Activated CD4-positive, alpha-beta T cell treated with anti-CD3 and anti-CD28 coated beads, Interleukin-2, amount 50 U/mL, for 48 hours (primary cell): ENCODE data around the gene PCBD2.
"Not testable (repeated sequence)": the region's sequence is repeated elsewhere in the genome, so short reads cannot be mapped to it uniquely, and the experiment has no call there.

Experiments used
- DNase-seq, 2 experiments: peaks; one replicate each; pipeline ENCODE4 v3.0.0-alpha.2; 2020

PCBD2 gene

DNA sequence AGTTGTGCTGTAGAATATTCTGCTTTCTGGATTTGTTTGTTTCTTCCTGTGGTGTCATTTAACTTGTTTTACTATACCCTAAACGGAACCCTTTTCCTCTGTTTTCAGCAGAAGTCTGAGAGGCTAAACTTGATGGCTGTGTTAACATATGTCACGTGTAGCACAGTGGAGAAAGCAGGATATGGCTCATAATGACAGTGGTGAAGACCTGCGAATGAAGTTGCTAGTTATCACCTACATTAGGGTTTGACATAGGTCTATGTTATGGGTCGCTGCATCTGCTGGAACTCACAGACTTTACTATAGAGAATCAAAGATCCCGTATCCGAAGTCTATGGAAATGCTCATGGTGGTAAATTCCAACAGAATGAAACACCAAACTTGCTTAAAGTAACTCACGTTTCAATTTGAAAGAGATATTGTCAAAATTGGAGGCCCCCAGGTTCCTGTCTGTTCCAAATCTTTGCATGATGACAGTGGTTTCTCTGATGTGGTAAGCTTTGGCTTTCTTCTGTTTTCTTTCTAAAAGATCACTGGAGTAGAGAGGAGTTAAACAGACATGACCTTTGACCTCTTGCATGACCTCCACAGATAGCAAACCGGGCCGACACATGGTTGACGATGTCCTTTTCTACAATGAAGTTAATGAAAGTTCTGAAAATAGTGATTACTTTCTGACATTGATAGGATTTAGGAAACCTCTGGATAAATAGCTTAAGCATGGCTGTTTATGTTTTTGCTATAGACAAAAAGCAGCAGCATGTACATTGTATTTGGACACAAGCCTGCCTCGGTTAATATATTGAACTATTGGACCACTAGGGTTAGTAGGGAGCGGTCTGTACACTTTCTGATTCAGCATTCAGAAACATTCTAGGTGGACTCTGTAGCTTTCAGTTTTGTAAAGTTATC is 59.7 kb downstream of the PCBD2 start:
- DNase-seq: no peak

DNA sequence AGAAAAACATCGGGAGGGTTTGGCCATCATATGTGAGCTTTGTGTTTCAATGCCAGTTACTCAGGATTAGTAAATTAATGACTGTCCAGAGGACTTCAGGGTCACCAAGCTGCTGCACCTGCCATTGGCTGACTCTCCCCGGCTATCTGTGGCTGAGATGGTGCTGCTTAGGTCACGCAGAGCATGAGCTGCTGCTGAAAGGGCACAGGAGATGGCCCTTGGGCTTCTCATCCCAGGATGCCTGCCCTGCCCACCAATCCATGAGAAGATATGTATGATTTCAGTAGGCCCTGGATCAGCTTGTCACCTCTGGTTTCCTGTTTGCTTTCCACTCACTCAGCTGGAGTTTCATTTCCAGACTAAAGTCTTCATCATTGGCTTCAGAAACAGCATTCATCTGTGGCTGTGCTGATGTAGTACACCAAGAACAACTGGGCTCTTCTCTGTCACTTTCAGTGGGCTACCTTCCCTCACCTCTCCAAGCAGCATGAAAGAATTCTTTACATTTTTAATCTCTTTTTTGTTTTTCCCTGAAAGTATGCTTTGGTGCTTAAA is 60.4 kb downstream of the PCBD2 start:
- DNase-seq: peak; percentile 5 to 11

DNA sequence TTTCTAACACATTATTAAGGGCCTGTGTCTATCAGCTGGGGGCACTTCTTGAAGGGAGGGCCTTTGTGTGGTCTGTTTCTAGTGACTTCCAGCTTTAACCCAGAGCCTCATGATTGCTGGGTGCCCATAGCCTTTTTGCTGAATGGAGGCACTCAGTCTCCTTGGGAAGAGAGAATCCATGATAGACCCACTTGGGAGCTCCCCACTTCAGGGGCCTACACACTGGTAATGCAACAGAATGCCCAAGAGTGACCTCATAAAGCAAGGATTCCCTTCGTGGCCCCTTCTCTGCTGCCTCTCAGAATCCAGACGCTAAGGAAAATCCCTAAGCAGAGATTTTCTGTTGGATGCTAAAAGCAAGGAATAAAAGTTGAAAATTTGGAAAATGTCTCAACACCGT is 62.7 kb downstream of the PCBD2 start, which contains the start of gene CATSPER3:
CATSPER3 (plus strand) TSS at position 301 of the 400 bp plus-strand sequence; CDS start at position 386, 85 bp downstream.
- no peak for DNase-seq

DNA sequence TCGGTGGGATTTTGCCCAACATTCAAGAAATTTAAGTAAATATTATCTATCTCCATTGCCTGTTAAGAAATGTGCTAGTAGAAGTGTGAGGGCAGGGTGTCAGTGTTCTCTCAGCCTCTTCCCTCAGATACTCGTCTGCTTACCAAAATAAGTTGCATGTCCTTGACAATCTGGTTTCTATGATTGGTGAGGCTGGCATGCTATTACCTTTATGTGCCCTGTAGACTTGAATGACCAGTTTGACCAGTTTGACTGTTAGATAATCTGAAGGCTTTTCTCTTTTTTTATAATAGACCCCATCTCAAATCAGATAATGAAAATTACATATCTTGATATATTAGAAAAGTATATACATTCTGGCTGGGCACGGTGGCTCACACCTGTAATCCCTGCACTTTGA is 63.1 kb downstream of the PCBD2 start:
- DNase-seq: no peak

DNA sequence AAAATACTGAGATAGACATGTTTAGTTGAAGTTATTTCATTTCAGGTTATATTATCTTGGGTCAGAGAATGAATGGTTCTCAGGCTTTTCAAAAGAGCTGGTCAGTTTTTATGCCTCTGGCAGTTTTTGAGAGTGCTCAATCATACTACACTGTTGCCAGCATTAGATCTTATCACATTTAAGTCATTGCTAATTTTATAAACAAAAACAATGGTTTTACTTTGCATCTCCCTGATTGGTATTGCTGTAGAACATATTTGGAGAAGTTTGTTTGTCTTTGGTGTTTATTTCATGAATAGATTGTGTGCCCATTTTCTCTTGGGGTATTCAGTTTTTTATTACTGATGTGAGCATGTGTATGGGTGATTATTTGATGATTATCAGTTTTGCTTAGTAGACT is 64.2 kb downstream of the PCBD2 start:
- no peak for DNase-seq

DNA sequence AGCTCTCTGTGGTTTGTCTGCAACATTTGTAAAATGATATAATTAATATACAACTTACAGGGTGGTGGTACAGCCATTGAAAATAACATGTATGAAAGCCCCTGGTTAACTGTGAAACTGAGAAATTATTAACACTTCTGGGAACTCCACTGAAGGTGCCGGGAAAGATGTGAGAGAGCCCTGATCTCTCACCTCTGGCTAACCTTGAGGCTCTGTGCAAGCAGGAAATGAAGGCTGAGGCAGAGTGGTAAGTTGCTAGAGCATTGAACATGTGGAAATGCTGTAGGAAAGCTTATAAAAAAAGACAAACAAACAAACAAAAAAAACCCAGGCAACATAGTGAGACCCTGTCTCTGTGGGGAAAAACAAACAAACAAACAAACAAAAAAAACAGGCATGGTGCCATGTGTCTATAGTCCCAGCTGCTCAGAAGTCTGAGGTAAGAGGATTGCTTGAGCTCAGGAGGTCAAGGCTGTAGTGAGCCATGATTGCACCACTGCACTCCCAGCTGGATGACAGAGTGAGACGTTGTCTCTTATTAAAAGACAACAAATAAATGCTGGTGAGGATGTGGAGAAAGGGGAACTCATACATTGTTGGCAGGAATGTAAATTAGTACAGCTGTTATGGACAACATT is 70.3 kb downstream of the PCBD2 start:
- no peak for DNase-seq

DNA sequence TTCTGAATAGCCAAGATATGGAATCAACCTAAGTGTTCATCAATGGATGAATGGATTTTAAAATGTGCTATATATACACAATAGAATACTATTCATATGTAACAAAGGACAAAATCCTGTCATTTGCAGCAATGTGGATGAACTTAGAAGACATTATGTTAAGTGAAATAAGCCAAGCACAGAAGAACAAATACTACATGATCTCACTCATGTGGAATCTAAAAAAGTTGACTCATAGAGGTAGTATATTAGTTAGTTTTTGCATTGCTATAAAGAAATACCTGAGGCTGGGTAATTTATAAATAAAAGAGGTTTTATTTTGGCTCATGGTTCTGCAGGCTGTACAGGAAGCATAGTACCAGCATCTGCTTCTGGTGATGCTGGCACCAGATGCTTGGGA is 70.9 kb downstream of the PCBD2 start:
- DNase-seq: no peak

DNA sequence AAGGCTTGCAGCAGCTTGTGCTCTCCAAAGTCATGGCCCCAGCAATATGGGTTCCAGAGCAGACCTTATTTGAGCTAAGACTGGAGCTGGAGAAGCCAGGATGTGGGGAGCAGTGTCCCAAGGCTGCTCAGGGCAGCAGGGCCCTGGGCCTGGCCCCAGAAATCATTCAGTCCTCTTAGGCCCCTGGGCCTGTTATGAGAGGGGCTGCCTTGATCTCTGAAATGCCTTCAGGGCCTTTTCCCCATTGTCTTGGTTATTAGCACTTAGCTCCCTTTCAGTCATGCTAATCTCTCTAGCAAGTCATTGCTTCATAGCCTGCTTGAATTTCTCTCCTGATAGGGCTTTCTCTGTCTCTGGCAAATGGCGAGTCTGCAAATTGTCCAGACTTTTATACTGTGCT is 71.9 kb downstream of the PCBD2 start:
- DNase-seq: no peak

DNA sequence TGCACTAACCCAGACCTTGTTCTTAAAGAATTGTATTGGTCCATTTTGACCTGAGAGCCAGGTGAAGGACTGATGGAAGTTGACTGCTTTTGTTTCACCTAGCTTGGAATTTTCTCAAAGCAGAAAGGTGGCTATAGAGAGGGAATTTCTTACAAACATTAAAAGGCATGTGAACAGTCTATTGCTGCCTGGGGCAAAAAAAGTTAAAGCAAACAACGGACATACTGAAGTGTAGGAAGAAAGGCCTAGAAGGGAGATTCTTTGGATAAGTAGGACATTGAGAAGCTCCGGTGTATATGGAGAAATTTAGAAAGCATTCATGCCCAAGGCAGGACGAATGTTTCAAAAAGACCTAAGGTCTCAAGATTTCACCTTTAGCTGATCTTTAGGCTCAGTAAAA is 74.5 kb downstream of the PCBD2 start:
- no peak for DNase-seq

DNA sequence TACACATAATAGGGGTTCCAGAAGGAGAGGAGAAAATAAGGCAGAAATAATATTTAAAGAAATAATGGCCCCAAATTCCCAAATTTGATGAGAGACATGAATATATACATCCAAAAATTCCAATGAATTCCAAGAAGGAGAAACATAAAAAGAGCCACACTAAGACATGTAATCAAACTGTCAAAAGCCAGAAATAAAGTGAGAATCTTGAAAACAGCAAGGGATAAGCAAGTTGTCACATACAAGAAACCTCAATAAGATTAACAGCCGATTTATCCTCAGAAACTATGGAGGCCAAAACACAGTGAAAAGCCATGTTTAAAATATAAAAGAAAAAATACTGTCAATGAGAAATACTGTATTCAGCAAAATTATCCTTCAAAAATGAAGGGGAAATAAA is 77.3 kb downstream of the PCBD2 start:
- DNase-seq: no peak

DNA sequence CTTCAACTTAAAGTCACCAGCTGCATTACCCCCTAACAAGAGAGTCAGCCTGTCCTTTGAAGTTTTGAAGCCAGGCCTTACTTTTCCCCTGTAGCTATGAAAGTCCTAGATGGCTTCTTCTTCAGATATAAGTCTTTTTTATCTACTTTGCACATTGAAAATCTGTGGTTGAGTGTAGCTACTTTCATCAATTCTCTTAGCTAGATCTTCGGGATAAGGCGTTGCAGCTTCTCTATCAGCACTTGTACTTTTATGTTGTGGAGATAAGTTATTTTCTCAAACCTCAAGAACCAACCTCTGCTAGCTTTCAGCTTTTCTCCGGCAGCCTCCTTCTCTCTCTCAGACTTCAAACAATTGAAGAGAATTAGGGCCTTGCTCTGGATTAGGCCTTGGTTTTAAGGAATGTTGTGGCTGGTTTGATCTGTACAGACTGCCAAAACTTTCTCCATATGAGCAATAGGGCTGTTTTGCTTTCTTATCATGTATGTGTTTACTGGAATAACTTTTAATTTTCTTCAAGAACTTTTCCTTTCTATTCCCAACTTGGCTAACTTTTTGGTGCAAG is 84.4 kb downstream of the PCBD2 start:
- no peak for DNase-seq

DNA sequence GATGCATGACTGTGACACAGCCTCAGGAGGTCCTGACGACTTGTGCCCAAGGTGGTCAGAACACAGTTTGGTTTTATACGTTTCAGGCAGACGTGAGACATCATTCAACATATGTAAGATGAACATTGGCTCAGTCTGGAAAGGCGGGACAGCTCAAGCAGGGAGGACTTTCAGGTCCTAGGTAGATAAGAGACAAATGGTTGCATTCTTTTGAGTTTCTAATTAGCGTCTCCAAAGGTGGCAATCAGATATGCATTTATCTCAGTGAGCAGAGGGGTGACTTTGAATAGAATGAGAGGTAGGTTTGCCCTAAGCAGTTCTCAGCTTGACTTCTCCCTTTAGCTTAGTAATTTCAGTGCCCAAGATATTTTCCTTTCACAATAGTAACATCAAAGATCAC is 85.3 kb downstream of the PCBD2 start:
- not testable (repeated sequence) for DNase-seq

DNA sequence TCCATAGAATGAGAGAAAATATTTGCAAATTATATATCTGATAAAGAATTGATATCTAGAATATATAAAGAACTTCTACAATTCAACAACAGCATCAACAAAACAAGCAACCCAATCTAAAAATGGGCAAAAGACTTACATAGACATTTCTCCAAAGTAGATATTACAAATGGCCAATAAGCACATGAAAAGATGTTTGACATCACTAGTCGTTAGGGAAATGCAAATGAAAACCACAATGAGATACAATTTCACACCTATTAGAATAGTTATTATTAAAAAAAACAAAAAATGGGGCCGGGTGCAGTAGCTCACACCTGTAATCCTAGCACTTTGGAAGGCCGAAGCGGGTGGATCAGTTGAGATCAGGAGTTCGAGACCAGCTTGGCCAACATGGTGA is 87.2 kb downstream of the PCBD2 start:
- no peak for DNase-seq

DNA sequence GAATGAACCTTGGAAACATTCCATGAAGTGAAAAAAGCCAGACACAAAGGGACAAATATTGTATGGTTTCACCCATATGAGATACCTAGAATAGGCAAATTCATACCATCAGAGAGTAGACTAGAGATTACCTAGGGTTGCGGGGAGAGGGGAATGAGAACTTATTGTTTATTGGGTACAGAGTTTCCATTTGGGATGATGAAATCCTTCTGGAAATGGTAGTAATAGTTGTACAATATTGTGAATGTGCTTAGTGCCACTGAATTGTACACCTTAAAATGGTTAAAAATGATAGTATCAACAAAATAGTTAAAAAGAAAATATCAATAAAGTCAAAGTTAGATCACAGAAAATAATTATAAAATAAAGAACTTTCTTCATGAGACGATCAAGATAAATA is 88.2 kb downstream of the PCBD2 start:
- no peak for DNase-seq

DNA sequence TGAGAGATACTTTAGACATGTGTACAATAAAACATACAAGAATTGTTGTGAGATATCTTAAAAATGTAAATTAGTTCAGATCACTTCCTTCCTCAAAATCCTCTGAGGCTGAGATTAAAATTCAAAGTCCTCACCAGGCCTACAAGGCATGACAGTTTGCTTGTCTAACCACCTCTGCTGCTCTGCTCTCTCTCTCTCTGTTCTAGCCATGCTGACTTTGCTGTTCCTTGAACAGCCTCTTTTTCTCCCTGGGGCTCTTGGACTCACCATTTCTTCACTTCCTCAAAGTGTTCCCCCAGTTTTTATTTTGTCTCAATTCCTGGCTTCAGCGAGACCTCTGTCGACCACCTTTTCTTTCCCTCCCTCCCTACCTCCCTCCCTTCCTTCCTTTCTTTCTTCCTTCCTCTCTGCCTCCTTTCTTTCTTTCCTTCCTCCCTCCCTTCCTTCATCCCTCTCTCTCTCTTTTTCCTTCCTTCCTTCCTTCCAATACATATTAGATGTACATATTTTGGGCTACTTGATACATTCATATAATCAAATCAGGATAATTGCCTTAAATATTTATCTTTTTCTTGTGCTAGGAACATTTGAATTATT is 89.7 kb downstream of the PCBD2 start:
- no peak for DNase-seq

DNA sequence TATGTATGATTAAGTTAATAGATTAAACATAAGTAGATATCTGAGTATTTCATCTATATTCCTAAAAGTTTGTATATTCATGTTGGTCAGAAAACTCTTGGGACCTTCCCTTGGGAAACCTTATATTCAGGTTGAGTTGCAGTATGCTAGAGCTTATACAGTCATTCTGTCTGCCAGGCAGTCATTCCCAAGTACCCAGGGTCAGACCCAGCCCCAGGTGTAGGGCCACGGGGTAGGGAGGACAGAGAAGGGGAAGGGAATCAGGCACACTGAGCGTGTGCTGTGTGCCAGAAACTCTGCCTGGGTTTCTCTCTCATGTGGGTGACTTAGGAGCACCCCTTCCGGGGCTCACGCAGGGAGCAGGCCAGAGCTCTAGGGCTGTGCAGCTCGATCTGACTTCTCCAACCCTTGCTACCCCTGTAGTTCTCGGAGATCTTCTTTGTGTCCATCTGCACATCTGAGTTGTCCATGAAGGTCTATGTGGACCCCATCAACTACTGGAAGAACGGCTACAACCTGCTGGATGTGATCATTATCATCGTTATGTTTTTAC is 91.0 kb downstream of the PCBD2 start:
- DNase-seq: no peak

DNA sequence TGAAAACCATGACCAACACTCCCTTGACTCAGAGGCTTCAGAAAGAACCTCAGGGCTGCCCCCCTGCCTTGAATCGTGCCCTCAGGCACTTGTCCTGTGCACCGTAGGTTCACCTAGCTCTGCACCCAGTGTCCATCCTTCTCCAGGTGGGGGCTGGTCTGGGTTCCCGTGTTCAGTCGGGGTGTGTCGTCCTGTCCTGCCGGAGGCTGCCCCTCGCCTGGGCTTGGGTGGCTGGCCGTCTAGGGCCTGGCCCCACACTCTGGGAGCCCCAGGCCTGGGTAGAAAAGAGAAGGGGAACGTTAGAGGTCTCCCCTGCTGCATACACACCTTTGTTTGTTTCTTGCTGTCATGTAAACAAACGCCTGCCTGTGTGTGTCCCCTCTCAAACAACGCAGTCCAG is 92.1 kb downstream of the PCBD2 start:
- no peak for DNase-seq

DNA sequence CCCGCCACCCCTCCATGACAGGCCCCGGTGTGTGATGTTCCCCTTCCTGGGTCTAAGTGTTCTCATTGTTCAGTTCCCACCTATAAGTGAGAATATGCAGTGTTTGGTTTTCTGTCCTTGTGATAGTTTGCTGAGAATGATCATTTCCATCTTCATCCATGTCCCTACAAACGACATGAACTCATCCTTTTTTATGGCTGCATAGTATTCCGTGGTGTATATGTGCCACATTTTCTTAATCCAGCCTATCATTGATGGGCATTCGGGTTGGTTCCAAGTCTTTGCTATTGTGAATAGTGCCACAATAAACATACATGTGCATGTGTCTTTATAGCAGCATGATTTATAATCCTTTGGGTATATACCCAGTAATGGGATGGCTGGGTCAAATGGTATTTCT is 93.1 kb downstream of the PCBD2 start:
- DNase-seq: not testable (repeated sequence)

DNA sequence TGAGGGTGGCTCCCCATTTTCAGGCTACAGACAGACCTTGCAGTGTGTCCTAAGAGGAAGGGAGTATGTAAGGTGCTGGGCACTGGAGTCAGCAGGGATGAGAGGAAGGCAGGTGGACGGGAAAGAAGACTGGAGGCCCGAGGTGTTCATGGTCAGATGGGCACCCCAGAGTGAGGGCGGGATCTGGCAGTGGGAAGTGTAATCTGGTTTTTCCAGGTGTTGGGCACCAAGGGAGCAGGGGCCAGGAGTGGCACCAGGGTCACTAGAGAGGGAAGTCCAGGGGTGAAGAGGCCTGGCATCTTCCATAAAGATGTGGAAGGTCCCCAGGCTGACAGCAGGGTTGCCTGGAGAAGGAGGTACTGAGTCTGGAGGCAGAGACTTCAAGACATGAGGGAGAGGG is 99.4 kb downstream of the PCBD2 start:
- DNase-seq: no peak

DNA sequence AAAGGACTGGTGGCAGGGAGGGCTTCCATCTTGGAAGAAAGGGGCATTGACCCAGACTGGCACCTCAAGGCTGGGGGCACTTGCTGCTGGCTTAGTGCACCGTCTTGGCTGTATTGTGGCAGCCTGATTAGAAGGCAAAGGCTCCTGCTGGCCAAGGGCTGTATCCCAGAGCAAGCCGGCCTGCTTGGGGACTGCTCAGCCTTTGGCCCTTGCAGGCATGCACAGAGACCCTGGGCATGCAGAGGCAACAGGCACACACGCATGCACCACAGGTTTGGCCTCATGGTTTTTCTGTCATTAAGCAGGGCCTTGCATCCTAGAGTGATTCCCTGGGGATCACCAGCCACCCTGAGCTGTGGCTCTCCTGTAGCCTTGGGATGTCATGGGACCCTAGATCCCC is 100.1 kb downstream of the PCBD2 start:
- DNase-seq: no peak

DNA sequence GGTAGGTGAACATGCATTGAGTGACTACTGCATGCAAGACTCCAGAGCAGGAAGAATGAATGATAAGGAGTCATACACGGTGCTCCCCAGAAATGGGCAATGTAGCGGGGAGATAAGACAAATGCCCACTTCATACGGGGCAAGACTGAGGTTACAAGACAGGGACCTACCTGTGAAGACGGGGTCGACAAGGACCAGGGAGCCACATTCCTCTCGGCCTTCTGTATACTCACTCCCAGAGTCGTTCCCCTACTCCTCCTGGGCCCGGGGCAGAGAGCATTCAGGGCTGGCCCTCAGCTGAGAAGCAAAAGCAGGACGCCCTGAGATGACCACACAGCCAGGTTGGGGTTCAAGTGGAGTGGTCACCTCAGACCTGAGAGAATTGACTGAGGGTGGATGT is 102.4 kb downstream of the PCBD2 start:
- no peak for DNase-seq

DNA sequence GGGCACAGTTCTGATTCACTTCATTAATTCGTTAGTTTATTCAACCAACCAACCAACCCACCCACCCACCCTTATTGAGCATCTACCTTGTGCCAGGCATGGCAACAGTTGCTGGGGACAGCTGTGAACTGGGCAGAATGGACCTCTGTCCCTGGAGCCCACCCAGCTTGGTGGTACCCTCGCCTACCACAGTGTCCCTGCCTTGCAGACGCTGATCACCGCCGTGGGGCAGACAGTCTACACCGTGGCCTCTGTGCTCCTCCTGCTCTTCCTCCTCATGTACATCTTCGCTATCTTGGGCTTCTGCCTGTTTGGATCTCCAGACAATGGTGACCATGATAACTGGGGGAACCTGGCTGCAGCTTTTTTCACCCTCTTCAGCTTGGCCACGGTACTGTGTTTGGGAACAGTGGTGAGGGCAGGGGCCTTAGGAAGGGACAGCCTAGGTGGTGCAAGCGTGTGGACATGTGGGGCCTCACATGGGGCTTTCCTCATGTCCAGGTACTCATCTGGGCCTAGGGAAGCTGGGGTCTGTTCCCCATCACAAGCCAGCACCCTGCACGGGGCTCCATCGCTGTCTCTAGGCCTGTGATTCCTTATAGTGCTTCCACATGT is 102.9 kb downstream of the PCBD2 start:
- no peak for DNase-seq

DNA sequence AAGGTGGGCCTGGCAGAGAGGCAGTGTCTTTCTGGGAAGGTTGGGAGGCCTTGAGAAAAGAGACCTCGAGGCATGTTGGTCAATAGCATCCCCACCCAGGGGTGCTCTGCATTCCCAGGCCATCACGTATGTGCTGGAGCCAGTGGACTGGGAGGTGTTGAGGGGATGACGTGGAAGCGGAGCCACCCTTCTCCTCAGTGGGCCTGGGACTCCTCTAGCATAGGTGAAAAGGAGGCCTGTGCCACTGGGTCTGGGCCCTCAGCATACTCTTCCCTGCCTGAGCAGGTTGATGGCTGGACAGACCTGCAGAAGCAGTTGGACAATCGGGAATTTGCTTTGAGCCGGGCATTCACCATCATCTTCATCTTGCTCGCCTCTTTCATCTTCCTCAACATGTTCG is 103.6 kb downstream of the PCBD2 start:
- DNase-seq: no peak
